Hematopoietic multipotent progenitor cell (in vitro differentiated cells): ENCODE measurements around the gene CHML. TPM values are rescaled to one million over a fixed set of nuclear protein-coding genes. Genes with fewer than 3 reads are reported as not detected.
"Not testable (repeated sequence)": the region's sequence is repeated elsewhere in the genome, so short reads cannot be mapped to it uniquely, and the experiment has no call there.

Experiments used
- DNase-seq, 3 donors: peaks; one replicate each; pipeline ENCODE4 v3.0.0-alpha.2; 2011 to 2015; ENCODE audit warnings: low read depth in 2 of 3, low spot score in 2 of 3
- total RNA-seq: library from RNA; depleted of rRNA; stranded (reverse); fragments of >200 nt; gene quantifications from one replicate; pipeline ENCODE4 v1.2.3, GENCODE V29; 2012

Gene CHML
- 14.0 TPM for total RNA-seq

GRCh38 chr1:241640149-241640866, at the start of gene CHML, which contains the start of gene OPN3:
Gene CHML (minus strand): TSS chr1:241640369. CDS start chr1:241635766, 4,603 bp downstream.
Gene OPN3 (minus strand): TSS chr1:241640369. CDS start chr1:241640254, 115 bp downstream.
- peak; percentile 82 to 89 (median 89) for DNase-seq

- no peak for DNase-seq
Observed at GRCh38 chr1:241688940-241689368, 48.8 kb upstream of the CHML start.

GRCh38 chr1:241684108-241684507, 43.9 kb upstream of the CHML start:
- DNase-seq, result no peak

- DNase-seq, result no peak
Observed at GRCh38 chr1:241682921-241683320, 42.8 kb upstream of the CHML start.

GRCh38 chr1:241681861-241682448, 41.8 kb upstream of the CHML start:
- not testable (repeated sequence) for DNase-seq

- DNase-seq, result no peak
Observed at GRCh38 chr1:241679961-241680360, 39.8 kb upstream of the CHML start.

GRCh38 chr1:241679404-241679803, 39.2 kb upstream of the CHML start:
- no peak for DNase-seq

GRCh38 chr1:241678536-241678935, 38.4 kb upstream of the CHML start:
- no peak for DNase-seq

GRCh38 chr1:241677201-241677600, 37.0 kb upstream of the CHML start:
- DNase-seq, result peak in 1 of 3 donors; percentile 22

GRCh38 chr1:241675983-241676382, 35.8 kb upstream of the CHML start:
- no peak for DNase-seq

GRCh38 chr1:241674805-241675384, 34.7 kb upstream of the CHML start:
- no peak for DNase-seq

GRCh38 chr1:241672301-241672700, 32.1 kb upstream of the CHML start:
- no peak for DNase-seq

GRCh38 chr1:241666419-241666818, 26.2 kb upstream of the CHML start:
- no peak for DNase-seq

- DNase-seq, result no peak
Observed at GRCh38 chr1:241660424-241660972, 20.3 kb upstream of the CHML start.

GRCh38 chr1:241659016-241659415, 18.8 kb upstream of the CHML start:
- not testable (repeated sequence) for DNase-seq

- no peak for DNase-seq
Observed at GRCh38 chr1:241658081-241658793, 18.1 kb upstream of the CHML start.

- DNase-seq, result no peak
Observed at GRCh38 chr1:241654641-241655040, 14.5 kb upstream of the CHML start.

GRCh38 chr1:241654019-241654418, 13.8 kb upstream of the CHML start:
- DNase-seq, result no peak

GRCh38 chr1:241652012-241652411, 11.8 kb upstream of the CHML start, which contains the start of gene WDR64:
Gene WDR64 (plus strand): TSS chr1:241652281. CDS start chr1:241652485, 204 bp downstream.
- DNase-seq, result no peak

- DNase-seq, result no peak
Observed at GRCh38 chr1:241648159-241648558, 8.0 kb upstream of the CHML start.

GRCh38 chr1:241647658-241648057, 7.5 kb upstream of the CHML start:
- DNase-seq, result no peak
